GM18951 (cell line): ENCODE measurements around the gene SLCO3A1.

ENCODE experiments used
- POLR2A ChIP-seq: IDR thresholded peaks from 4 replicates; pipeline ENCODE4 v1.6.1; 2011; ENCODE audit warnings: mild to moderate bottlenecking; ENCODE audit not compliant: insufficient read length, insufficient read depth; ENCODE audit errors: extremely low read depth
- in situ Hi-C: fragments of 300-500 bp; cut with MboI; formaldehyde crosslinking; loops from one replicate; pipeline ENCODE4 v1.12.0; 2022; ENCODE audit warnings: low sequenced_read_pairs, mixed read lengths, inconsistent platforms; ENCODE audit not compliant: unreplicated experiment

Gene SLCO3A1

DNA sequence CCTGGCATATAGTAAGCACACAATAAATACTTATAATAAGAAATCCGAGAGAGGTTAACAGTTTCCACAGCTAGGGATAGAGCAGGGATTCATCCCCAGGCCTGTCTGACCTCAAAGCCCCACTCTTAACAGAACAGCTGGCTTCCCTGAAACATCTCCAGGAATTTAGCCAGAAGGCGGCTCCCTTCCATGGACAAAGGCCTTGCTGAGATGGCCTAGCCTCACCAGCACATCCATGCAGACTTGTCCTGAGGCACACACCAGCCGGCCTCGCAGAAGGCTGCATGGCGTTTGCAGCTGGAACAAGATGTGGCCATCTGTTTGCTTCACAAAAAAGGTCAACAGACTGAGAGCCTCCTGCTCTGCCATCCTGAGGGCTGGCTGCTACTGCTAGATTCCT lies 245.4 kb downstream of the SLCO3A1 start:
- no peak for TF ChIP-seq POLR2A

DNA sequence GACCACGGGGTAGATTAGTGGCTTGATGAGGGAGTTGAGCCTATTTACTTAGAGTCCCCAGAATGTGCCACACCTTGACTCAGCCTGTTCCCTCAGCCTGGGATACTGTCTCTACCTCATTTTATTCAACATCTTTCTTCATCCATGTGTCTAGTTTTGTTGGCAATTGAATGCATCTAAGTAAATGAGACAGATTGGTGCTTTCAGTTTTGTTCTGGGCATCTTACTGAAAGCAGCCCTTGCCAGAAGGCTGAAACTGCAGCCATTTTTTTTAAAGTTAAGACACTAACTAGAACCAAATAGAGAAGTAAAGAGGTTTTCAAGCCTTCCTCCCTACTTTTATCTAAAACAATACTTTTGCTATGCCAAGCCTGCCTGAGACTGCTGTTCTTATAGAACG lies 246.8 kb downstream of the SLCO3A1 start:
- in situ Hi-C loops: loop anchor here (25.0 kb wide), 1 partner anchor 612 kb away; no protein-coding TSS in a partner anchor
- TF ChIP-seq POLR2A: no peak

More for the DNA sequence above, 245.4 kb downstream of the SLCO3A1 start:
- in situ Hi-C loops: no loop called here

DNA sequence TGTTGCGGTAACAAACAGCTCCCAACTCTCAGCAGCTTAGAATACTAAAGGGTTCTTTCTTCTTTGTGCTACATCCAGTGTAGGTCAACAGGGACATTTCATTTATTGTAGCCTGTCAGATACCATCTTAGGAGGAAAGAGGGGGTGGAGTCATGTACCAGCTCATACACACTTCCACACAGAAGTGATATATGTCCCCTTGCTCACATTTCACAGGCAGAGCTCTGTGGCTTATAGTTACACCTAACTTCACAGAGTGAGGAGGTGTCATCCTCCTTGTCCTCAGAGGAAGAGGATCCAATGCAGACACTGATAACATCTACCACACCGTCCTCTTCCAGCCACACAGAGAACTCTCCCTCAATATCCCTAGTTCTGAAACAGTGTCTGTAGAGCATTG lies 247.2 kb downstream of the SLCO3A1 start:
- in situ Hi-C loops: loop anchor here (25.0 kb wide), 1 partner anchor 612 kb away; no protein-coding TSS in a partner anchor
- TF ChIP-seq POLR2A: no peak

DNA sequence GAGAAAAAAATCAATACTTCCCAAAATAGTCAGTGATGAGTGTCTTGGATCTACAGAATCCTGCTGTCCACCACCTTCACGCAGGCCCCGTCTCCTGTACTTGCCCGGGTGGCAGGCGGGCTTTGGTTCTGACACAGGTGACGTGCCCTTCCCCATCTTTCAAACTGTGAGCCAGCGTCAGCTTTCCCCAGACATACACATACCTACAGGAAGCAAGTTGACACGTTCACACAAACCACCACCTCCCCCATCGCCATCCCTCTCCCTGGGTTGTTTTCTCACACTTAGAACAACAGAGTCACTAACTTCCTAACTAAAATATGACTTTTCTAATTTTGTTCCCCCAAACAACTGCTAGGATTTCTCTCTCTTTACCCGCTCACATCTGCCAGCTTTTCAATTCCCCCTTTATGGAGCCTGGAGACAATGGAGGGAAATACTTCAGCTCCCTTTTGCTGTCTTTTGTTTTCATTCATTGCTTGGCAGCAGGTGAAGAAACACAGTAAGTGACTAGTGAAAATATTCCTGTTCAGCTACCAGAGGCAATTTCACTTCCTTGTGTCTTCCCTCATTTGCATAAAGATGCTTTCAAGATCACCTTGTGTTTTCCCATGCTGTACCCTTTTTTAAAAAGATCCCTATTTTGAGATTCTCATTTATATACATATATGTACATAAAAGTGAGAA lies 248.3 kb downstream of the SLCO3A1 start:
- no peak for TF ChIP-seq POLR2A
- in situ Hi-C loops: loop anchor here (25.0 kb wide), 1 partner anchor 610 kb away; no protein-coding TSS in a partner anchor

DNA sequence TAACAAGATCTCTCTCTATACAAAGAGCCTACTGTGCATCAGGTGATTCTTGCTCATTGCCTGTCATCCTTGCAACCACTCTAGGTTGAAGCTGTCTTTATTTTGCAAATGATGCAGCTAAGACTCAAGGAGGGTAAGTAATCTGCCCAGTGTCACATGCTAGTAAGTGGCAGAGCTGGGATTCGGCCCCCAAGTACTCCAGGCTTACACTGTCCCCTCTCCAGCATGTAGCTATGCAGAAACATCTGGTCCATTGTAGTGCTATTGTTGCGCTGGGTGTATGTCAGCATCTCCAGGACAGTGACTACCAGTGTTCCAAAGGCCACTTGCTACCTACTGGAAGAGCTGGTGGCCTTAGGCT lies 248.9 kb downstream of the SLCO3A1 start:
- no peak for TF ChIP-seq POLR2A
- in situ Hi-C loops: loop anchor here (25.0 kb wide), 1 partner anchor 610 kb away; no protein-coding TSS in a partner anchor

DNA sequence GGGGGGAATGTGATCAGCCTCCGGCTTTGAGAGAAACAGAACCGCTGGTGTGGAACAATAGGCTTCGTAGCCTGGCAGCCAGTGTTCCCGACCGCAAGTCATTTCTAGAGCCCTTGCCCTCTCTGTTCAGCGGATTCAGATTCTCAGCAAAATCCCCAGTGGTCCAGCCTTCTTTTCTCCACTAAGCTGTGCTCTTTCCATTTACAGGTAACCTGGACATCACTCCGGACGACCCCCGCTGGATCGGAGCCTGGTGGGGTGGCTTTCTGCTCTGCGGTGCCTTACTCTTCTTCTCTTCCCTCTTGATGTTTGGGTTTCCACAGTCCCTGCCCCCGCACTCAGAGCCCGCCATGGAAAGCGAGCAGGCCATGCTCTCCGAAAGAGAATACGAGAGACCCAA lies 250.6 kb downstream of the SLCO3A1 start:
- in situ Hi-C loops: loop anchor here (25.0 kb wide), 1 partner anchor 608 kb away; no protein-coding TSS in a partner anchor
- no peak for TF ChIP-seq POLR2A

DNA sequence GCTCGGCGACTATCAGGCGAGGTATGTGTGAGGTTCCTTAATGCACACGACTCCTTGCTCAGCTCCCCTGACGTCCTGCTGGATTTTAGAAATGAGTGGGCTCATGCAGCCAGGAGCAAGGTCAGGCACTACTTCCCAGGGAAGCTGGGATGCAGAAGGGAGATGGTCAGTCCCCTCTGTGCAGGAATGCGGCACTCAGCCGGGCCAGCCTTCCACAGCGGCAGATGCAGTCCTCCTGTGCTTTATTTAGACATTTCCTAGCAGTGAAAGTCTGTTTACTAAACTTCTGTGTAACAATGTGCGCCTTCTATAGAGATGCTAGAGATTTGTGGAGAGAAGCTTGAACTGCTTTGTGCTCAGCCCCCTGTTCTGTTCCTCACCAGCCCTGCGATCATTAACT lies 252.1 kb downstream of the SLCO3A1 start:
- in situ Hi-C loops: loop anchor here (25.0 kb wide), 1 partner anchor 607 kb away; no protein-coding TSS in a partner anchor

DNA sequence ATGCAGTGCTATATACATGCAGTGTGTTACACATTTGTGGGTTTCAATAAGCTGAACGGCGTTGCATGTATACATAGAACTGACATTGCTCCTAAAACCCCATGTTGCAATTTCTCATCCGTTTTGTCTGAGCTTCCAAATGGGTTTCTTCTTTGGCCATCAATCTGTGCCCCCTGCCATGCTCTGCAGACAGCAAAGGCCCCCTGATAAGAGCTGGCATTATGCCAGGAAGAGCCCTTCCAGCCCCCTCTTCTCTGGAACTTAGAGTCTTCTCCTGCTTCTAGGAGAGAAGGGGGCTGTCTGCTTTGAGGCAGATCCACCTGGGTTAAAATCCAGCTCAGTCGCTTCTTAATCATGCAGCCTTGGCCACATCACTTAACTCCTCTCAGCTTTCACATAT lies 254.0 kb downstream of the SLCO3A1 start:
- no peak for TF ChIP-seq POLR2A
- in situ Hi-C loops: loop anchor here (25.0 kb wide), 1 partner anchor 605 kb away; no protein-coding TSS in a partner anchor

More for the DNA sequence above, 252.1 kb downstream of the SLCO3A1 start:
- TF ChIP-seq POLR2A: no peak

DNA sequence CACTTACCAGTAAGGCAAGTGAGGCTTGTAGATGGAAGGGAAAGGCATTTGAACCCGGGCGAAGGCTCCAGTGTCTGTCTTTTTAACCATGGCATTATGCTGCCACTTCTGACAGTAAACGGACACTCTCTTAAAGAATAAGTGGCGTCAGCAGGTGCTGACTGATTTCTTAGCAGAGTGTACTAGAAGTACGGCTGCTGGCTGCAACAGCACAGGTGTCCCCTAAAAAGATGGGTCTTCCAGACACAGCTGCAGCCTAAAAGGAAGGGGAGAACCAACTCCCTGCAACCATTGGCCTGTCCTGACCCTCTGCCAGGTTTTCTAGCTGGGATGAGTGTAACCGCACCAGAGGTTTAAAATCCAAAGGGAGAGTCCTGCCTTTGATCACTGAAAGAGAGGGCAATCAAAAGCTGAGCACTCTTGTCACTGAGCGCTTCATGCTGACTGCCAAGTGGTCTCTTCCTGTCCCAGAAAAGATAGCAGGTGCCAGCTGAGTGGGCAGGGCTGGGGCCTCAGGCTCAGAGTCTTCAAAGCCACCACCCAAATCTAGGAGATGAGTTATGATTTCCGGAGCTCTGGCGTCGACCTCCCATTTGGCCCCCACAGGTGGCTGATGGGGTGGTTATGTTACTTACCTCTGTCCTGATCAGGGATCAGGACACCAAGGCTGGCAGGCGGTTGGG lies 255.8 kb downstream of the SLCO3A1 start:
- TF ChIP-seq POLR2A: no peak
- in situ Hi-C loops: loop anchor here (25.0 kb wide), 1 partner anchor 603 kb away; no protein-coding TSS in a partner anchor

DNA sequence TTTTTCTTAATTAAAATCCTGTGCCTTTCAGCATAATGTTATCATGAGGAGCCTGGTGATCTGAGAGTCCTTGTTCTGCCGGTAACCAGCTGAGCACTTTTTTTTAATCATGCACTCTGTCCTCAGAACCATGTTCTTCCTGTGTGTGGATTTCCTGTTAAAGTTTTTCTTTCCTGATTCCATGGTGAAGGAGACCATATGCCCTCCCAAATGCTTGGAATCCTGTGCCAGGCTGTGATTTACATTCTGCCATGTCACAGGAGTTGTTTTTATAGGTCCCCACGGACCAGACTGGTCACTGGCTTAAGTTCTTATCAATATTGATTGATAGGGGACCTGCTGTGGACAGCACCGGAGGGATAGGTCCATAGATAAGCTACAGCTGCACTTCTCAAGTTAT lies 257.8 kb downstream of the SLCO3A1 start:
- in situ Hi-C loops: loop anchor here (25.0 kb wide), 1 partner anchor 601 kb away; no protein-coding TSS in a partner anchor
- TF ChIP-seq POLR2A: no peak

DNA sequence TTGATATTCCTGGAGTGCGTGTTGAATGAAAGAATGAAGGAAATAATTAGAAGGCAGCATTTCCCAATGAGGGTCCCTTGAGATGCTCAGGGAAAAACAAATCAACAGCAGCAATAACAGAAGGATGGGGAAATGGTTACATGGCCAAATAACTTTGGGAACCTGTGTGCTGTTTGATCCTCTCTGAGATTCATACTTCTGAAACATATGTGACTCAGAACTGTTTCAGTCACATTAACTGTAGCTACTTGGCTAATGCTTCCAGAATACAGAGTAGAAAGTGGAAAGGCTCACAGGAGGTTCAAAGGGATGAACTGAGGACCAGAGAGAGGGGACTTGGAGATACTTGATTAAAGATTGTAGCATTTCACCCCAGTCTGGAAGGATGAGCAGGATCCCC lies 258.2 kb downstream of the SLCO3A1 start:
- in situ Hi-C loops: loop anchor here (25.0 kb wide), 1 partner anchor 601 kb away; no protein-coding TSS in a partner anchor
- TF ChIP-seq POLR2A: no peak

DNA sequence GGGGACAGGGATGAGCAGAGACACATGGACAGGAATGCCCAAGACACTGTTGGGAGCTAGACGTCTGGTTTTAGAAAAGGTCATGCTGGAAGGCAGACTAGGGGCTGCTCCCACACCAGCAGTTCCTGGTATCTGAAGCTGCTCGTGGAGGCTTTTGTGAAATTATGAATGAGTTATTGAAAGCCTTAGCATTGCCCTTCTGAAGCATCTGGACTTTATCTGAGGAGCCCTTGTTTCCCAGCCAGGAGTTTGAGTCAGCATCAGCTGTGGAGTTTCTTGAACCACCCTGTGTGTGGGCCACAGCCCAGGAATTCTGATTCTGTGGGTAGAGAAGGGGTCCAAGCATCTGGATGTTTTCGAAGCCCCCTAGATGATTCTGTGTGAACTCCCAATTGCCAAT lies 258.7 kb downstream of the SLCO3A1 start:
- no peak for TF ChIP-seq POLR2A
- in situ Hi-C loops: loop anchor here (25.0 kb wide), 1 partner anchor 600 kb away; no protein-coding TSS in a partner anchor

DNA sequence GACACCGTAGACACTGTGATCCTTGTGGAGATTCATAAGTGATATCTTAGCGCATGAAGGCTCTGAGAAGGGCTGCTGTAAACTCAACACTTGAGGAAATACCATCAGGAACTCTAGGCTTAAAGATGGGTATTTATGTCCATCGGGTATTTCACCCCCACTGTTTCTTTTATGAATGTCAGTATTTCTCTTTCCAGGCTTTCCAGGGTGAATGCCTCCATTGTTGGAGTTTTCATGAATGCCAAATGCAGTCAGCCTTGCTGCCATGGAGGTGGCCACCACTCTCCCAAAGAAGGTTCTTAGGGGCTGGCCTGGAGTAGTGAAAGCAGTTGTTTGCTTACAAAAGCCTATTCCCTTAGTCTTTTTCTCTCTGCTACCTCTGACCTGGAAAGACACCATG lies 259.2 kb downstream of the SLCO3A1 start:
- in situ Hi-C loops: loop anchor here (25.0 kb wide), 1 partner anchor 600 kb away; no protein-coding TSS in a partner anchor
- TF ChIP-seq POLR2A: no peak
